Measurements from ENCODE around the gene METTL23. TPM values are rescaled to one million over a fixed set of nuclear protein-coding genes. Genes with fewer than 3 reads are reported as not detected.

METTL23 gene
- total and polyA plus RNA-seq, 2 experiments from 2014 or later = 41.6 to 55.9 TPM

GRCh38 chr17:76755285-76755684 is 28.6 kb downstream of the METTL23 start:
- Histone ChIP-seq H3K4me3 (no peak overlapping the region), H3K4me2 (no peak overlapping the region), H3K27me3 (ENCODE audit: insufficient read depth) (no peaks in the 10 kb centered on the region), H3F3A (replicated peaks; ENCODE audit: low read depth) (no peaks in the 10 kb centered on the region), H3K79me2 (replicated peaks; ENCODE audit: insufficient read depth) (no peaks in the 10 kb centered on the region), H2AFZ (no peak overlapping the region), H4K20me1 (replicated peaks; ENCODE audit: insufficient read depth) (no peaks in the 10 kb centered on the region), H3K27ac (ENCODE audit: low read depth) (no peak overlapping the region), H3K9me2 (ENCODE audit: insufficient read depth) (no peaks in the 10 kb centered on the region), H3K4me1 (ENCODE audit: insufficient read depth) (no peaks in the 10 kb centered on the region), H3K36me3 (ENCODE audit: insufficient read depth) (no peaks in the 10 kb centered on the region)
- TF ChIP-seq JUNB (IDR thresholded peaks at IDR 0.05; ENCODE audit: unreplicated experiment) (no peak), ZNF462 (CRISPR knock-in tag; IDR thresholded peaks at IDR 0.05) (no peak), EZH2phosphoT487 (IDR thresholded peaks at IDR 0.05; ENCODE audit: unreplicated experiment) (no peak), NANOG (IDR thresholded peaks at IDR 0.05; ENCODE audit: borderline replicate concordance) (no peak), ZNF331 (CRISPR knock-in tag; IDR thresholded peaks at IDR 0.05; ENCODE audit: low read depth) (no peak), ETS1 (IDR thresholded peaks at IDR 0.05) (no peak), REST (IDR thresholded peaks at IDR 0.05; ENCODE audit: unreplicated experiment) (no peak), STAT1 (IDR thresholded peaks at IDR 0.05; ENCODE audit: unreplicated experiment) (no peak), EZH2 (IDR thresholded peaks at IDR 0.05; ENCODE audit: low read depth, unreplicated experiment) (no peak), CREB1 (CRISPR knock-in tag; IDR thresholded peaks at IDR 0.05; ENCODE audit: low read depth) (no peak), ZNF114 (CRISPR knock-in tag; IDR thresholded peaks at IDR 0.05) (no peak), CTCF (conservative IDR thresholded peaks at IDR 0.05; ENCODE audit: low read depth in 2 of 2) (no peak), POLR2AphosphoS5 (IDR thresholded peaks at IDR 0.05; ENCODE audit: low read depth) (no peak)
- Mint-ChIP-seq H3K4me1 (no peaks in the 10 kb centered on the region), H3K4me3 (no peak overlapping the region), H3K27me3 (ENCODE audit: insufficient read depth, low read depth, poor library complexity) (no peaks in the 10 kb centered on the region), H3K27ac (no peak overlapping the region), H3K36me3 (ENCODE audit: low read depth) (peaks cover 29% of the 10 kb centered on the region), H3K9me3 (no peaks in the 10 kb centered on the region; the same call in 2 of the 3 replicates)
- ATAC-seq = no peak
- no peak for DNase-seq (ENCODE audit: low spot score)

Measured in GM23338 (cell line).